RWPE2 (cell line): Measurements from ENCODE around the gene PIEZO1.

Experiments used
- ATAC-seq: fragments of 200-7000 bp; cut with Tn5 transposase; 3 replicates; pipeline ENCODE4 v1.9.1; 2021; ENCODE audit warnings: low read depth
- DNase-seq: peaks from one replicate; pipeline ENCODE4 v3.0.0-alpha.2; 2020; ENCODE audit warnings: low spot score
- H3K27ac ChIP-seq: fragments of 450-650 bp; 2 replicates; pipeline ENCODE4 v1.5.1; 2017; ENCODE audit warnings: mild to moderate bottlenecking; ENCODE audit not compliant: poor library complexity, severe bottlenecking
- H3K27me3 ChIP-seq: fragments of 250-450 bp; sonication (Bioruptor Pico); 2 replicates; pipeline ENCODE4 v1.5.1; 2021; ENCODE audit warnings: mild to moderate bottlenecking, moderate library complexity; ENCODE audit not compliant: insufficient read depth, poor library complexity, severe bottlenecking
- H3K36me3 ChIP-seq: fragments of 250-450 bp; sonication (Bioruptor Pico); 2 replicates; pipeline ENCODE4 v1.5.1; 2020; ENCODE audit warnings: low read depth, mild to moderate bottlenecking, moderate library complexity
- H3K4me1 ChIP-seq: fragments of 250-450 bp; sonication (Bioruptor Pico); 2 replicates; pipeline ENCODE4 v1.5.1; 2021; ENCODE audit warnings: mild to moderate bottlenecking, moderate library complexity; ENCODE audit not compliant: insufficient read depth, poor library complexity, severe bottlenecking
- H3K4me3 ChIP-seq: fragments of 250-450 bp; sonication (Bioruptor Pico); 2 replicates; pipeline ENCODE4 v1.5.1; 2021; ENCODE audit warnings: mild to moderate bottlenecking, moderate library complexity; ENCODE audit not compliant: severe bottlenecking
- H3K9me3 ChIP-seq: fragments of 250-450 bp; sonication (Bioruptor Pico); 2 replicates; pipeline ENCODE4 v1.5.1; 2021; ENCODE audit warnings: mild to moderate bottlenecking, moderate library complexity; ENCODE audit not compliant: severe bottlenecking
- TF ChIP-seq, protein P1 (sequence below): fragments of 450-650 bp; IDR thresholded peaks from one replicate; pipeline ENCODE4 v1.5.1; 2017; ENCODE audit warnings: mild to moderate bottlenecking, moderate library complexity; ENCODE audit not compliant: poor library complexity, severe bottlenecking

The PIEZO1 gene

DNA sequence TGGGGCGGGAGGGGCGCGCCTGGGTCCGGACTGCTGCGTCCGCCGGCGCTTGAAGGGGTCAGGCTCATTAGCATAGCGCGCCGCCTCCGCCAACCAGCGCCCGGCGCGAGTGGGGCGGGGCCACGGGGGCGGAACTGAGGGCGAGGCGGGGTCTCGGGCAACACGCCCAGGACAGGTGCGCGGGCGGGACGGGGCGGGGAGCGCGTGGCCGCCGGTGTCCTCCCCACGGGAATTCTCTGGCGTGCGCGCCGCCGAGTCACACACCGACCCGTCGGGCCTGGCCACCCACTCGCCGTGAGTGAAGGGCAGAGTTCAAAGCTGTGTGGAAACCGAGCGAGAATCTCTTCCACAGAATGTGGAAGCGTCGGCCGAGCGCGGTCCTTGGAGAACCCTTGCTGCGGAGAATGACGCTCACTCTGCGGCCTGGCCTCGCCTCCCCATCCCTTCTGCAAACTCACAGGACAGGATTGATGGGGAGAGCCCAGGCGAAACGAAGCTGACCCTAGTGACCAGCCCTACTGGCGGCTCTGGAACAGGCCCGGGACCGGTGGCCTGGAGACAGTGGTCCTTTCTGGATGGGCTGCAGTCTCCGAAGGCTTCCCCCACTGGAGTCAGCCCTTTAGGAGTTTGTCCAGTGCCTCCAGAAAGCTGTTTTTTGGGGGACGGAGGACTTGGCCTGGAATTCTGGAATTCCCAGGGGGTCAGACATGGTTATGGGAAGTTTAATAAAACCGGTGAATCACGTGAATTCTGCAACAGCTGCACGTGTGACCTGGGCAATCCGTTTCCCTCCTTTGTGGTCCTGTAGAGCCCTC, 98.4 kb downstream of the PIEZO1 start, which contains the start of gene SNAI3:
TSS of gene SNAI3 (minus strand) at position 69 of the 815 bp plus-strand sequence. CDS start 101 bp downstream, outside the sequence.
- H3K36me3 ChIP-seq = no peaks in the 10 kb centered on the region
- peaks cover 24% of the 10 kb centered on the region for H3K27me3 ChIP-seq
- peak; percentile 81 for DNase-seq
- no peak within 1 kb of the TSS for H3K27ac ChIP-seq
- TF ChIP-seq, protein P1, sequence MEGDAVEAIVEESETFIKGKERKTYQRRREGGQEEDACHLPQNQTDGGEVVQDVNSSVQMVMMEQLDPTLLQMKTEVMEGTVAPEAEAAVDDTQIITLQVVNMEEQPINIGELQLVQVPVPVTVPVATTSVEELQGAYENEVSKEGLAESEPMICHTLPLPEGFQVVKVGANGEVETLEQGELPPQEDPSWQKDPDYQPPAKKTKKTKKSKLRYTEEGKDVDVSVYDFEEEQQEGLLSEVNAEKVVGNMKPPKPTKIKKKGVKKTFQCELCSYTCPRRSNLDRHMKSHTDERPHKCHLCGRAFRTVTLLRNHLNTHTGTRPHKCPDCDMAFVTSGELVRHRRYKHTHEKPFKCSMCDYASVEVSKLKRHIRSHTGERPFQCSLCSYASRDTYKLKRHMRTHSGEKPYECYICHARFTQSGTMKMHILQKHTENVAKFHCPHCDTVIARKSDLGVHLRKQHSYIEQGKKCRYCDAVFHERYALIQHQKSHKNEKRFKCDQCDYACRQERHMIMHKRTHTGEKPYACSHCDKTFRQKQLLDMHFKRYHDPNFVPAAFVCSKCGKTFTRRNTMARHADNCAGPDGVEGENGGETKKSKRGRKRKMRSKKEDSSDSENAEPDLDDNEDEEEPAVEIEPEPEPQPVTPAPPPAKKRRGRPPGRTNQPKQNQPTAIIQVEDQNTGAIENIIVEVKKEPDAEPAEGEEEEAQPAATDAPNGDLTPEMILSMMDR = no peak
- H3K4me3 ChIP-seq = peak within 1 kb of the TSS; percentile 34
- H3K9me3 ChIP-seq = no peaks in the 10 kb centered on the region
- H3K4me1 ChIP-seq = no peaks in the 10 kb centered on the region
- ATAC-seq = peak; percentile 82

DNA sequence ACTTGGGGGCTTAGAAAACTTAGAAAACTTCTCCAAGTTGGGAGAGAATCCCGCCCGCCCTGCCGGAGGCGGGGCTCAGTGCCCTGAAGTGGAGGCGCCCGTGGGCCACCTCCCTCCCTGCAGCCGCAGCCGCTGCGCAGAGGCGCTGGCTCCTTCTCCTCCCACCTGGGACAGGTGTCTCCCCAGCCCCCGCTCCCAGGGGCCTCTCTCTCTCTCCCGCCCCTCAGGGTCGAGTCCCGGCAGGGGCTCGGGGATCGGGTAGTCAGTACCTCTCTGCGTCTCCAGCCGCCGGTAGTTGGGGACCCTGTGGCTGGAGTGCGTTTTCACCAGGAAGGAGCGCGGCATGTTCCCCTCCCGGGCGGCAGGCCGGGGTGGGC, 99.0 kb downstream of the PIEZO1 start:
- no peak for DNase-seq
- no peaks in the 10 kb centered on the region for H3K9me3 ChIP-seq
- H3K36me3 ChIP-seq = no peaks in the 10 kb centered on the region
- TF ChIP-seq, protein P1 = no peak
- ATAC-seq = peak; percentile 45
- H3K27me3 ChIP-seq = peaks cover 24% of the 10 kb centered on the region
- H3K4me1 ChIP-seq = no peaks in the 10 kb centered on the region
- H3K27ac ChIP-seq = no peak overlapping the region
- H3K4me3 ChIP-seq = peak overlapping the region; percentile 34

DNA sequence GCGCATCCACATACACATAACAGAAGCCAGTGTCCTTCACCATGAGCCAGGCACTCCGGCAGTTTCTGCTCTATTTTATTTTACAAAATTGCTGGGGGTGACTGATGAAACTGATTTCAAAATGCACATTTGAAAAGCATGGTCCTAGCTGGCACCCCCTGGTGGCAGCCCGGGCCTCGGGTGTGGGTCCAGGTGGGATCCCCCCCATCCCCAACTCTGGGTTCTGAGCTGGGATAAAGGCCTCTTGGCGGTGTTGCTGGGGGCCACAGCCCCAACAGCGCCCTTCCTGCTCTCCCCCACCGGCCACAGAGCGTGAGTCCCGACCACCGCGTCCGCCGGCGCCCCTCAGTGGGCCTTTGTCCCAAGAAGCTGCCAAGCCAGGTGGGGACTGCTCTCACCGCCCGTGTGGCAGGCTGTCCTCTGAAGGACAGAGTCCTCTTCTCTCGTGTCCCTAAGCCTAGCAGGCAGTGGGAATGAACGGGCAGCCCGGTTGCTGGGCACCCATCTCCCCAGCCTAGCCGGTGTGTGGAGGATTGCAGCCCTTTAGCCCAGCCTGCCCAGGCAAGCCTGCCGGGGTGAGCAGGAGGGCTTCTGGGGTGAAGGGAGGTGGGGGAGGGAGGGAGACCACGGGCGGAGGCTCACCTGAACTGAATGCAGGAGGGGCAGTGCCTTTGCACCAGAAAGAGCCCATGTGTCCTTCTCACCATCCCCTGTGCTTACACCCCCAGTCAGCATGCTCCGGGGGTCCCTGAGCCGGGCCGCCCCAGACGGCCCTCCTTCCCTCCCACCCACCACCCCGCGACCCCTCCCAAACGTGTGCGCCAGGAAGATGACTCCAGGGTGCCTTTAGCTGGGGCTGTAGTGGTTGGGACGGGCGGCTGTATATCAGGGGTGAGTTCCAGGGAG, 99.6 kb downstream of the PIEZO1 start:
- ATAC-seq = peak; percentile 49
- TF ChIP-seq, protein P1 = peak; percentile 67
- H3K36me3 ChIP-seq = no peaks in the 10 kb centered on the region
- H3K9me3 ChIP-seq = no peaks in the 10 kb centered on the region
- peak overlapping the region; percentile 34 for H3K4me3 ChIP-seq
- H3K27me3 ChIP-seq = peaks cover 24% of the 10 kb centered on the region
- DNase-seq = no peak
- H3K4me1 ChIP-seq = no peaks in the 10 kb centered on the region
- H3K27ac ChIP-seq = no peak overlapping the region

DNA sequence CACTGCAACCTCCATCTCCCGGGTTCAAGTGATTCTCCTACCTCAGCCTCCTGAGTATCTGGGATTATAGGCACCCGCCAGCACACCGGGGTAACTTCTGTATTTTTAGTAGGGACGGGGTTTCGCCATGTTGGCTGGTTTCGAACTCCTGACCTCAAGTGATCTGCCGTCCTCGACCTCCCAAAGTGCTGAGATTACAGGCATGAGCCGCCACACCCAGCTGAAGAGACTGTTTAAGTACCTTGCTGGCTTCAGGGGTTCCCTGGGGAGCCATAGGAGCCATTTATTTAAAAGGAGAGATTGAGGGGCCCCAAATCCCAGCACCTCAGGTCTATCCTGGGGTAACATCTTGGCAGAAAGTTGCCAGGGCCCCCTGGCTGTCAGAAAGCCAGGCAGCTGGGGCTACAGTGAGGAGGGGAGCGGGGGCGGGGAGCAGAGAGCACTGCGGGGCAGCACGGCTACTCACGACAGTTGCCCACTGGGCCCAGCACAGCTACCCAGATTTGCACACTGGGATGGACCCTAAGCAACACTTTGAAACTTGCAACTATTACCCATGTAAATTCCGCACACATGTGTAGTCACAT, 100.4 kb downstream of the PIEZO1 start:
- peaks cover 24% of the 10 kb centered on the region for H3K27me3 ChIP-seq
- H3K27ac ChIP-seq = no peak overlapping the region
- no peak for DNase-seq
- TF ChIP-seq, protein P1 = no peak
- no peaks in the 10 kb centered on the region for H3K4me1 ChIP-seq
- no peaks in the 10 kb centered on the region for H3K9me3 ChIP-seq
- no peaks in the 10 kb centered on the region for H3K36me3 ChIP-seq
- ATAC-seq = no peak
- no peak overlapping the region for H3K4me3 ChIP-seq
